Inferior parietal cortex (tissue), 1 donor: ENCODE results near the gene KCNA2.

Experiments used
- DNase-seq: peaks from one replicate; pipeline ENCODE4 v3.0.0-alpha.2; 2016; ENCODE audit errors: extremely low spot score

KCNA2 gene

GRCh38 chr1:110605901-110606656 is at the start of gene KCNA2:
KCNA2 (minus strand) TSS chr1:110606358; CDS start chr1:110604782, 1,576 bp downstream.
- peak; percentile 60 for DNase-seq

- DNase-seq: no peak
Observed at GRCh38 chr1:110650609-110651008, 44.5 kb upstream of the KCNA2 start.

GRCh38 chr1:110648417-110648816 is 42.3 kb upstream of the KCNA2 start:
- DNase-seq: no peak

- DNase-seq: no peak
Observed at GRCh38 chr1:110647254-110647891, 41.2 kb upstream of the KCNA2 start.

- no peak for DNase-seq
Observed at GRCh38 chr1:110645821-110646735, 39.9 kb upstream of the KCNA2 start.

- no peak for DNase-seq
Observed at GRCh38 chr1:110645211-110645610, 39.1 kb upstream of the KCNA2 start.

GRCh38 chr1:110643879-110644472 is 37.8 kb upstream of the KCNA2 start:
- no peak for DNase-seq

GRCh38 chr1:110639724-110640386 is 33.7 kb upstream of the KCNA2 start:
- DNase-seq: no peak

- no peak for DNase-seq
Observed at GRCh38 chr1:110638556-110638955, 32.4 kb upstream of the KCNA2 start.

GRCh38 chr1:110638058-110638457 is 31.9 kb upstream of the KCNA2 start:
- no peak for DNase-seq

GRCh38 chr1:110637475-110637874 is 31.3 kb upstream of the KCNA2 start:
- no peak for DNase-seq

- no peak for DNase-seq
Observed at GRCh38 chr1:110636149-110636935, 30.2 kb upstream of the KCNA2 start.

GRCh38 chr1:110635434-110635833 is 29.3 kb upstream of the KCNA2 start:
- no peak for DNase-seq

- peak; percentile 40 for DNase-seq
Observed at GRCh38 chr1:110634455-110635311, 28.5 kb upstream of the KCNA2 start.

GRCh38 chr1:110634086-110634454 is 27.9 kb upstream of the KCNA2 start:
- DNase-seq: no peak

- no peak for DNase-seq
Observed at GRCh38 chr1:110633646-110634030, 27.5 kb upstream of the KCNA2 start.

- DNase-seq: no peak
Observed at GRCh38 chr1:110631836-110632620, 25.9 kb upstream of the KCNA2 start.

- peak; percentile 80 for DNase-seq
Observed at GRCh38 chr1:110630839-110631663, 24.9 kb upstream of the KCNA2 start.
